HG03135 (cell line): ENCODE results near the gene GREM1.

Experiments
- ATAC-seq: cut with Tn5 transposase; IDR thresholded peaks from one replicate; pipeline ENCODE4 v1.9.1; 2021; ENCODE audit warnings: mild to moderate bottlenecking, moderate library complexity; ENCODE audit not compliant: unreplicated experiment

Gene GREM1

GRCh38 chr15:32717426-32718226 lies at the start of gene GREM1:
GREM1 (plus strand) TSS chr15:32718004; CDS start chr15:32730691, 12,687 bp downstream.
- ATAC-seq, result no peak

- no peak for ATAC-seq
Observed at GRCh38 chr15:32668942-32669341, 48.9 kb upstream of the GREM1 start.

- ATAC-seq, result no peak
Observed at GRCh38 chr15:32669896-32670611, 47.8 kb upstream of the GREM1 start.

- ATAC-seq, result no peak
Observed at GRCh38 chr15:32670623-32671022, 47.2 kb upstream of the GREM1 start.

- ATAC-seq, result no peak
Observed at GRCh38 chr15:32671339-32672325, 46.2 kb upstream of the GREM1 start.

GRCh38 chr15:32674681-32675080 lies 43.1 kb upstream of the GREM1 start:
- no peak for ATAC-seq

GRCh38 chr15:32675466-32675865 lies 42.3 kb upstream of the GREM1 start:
- no peak for ATAC-seq

- no peak for ATAC-seq
Observed at GRCh38 chr15:32676169-32676568, 41.6 kb upstream of the GREM1 start.

GRCh38 chr15:32677238-32677750 lies 40.5 kb upstream of the GREM1 start:
- ATAC-seq, result no peak

GRCh38 chr15:32679298-32679690 lies 38.5 kb upstream of the GREM1 start:
- ATAC-seq, result no peak

GRCh38 chr15:32682569-32682968 lies 35.2 kb upstream of the GREM1 start:
- ATAC-seq, result no peak

GRCh38 chr15:32682977-32683630 lies 34.7 kb upstream of the GREM1 start:
- no peak for ATAC-seq

GRCh38 chr15:32683906-32684584 lies 33.8 kb upstream of the GREM1 start:
- no peak for ATAC-seq

GRCh38 chr15:32685576-32685975 lies 32.2 kb upstream of the GREM1 start:
- ATAC-seq, result no peak

GRCh38 chr15:32687556-32687955 lies 30.2 kb upstream of the GREM1 start:
- no peak for ATAC-seq

- ATAC-seq, result no peak
Observed at GRCh38 chr15:32688151-32688639, 29.6 kb upstream of the GREM1 start.

GRCh38 chr15:32690941-32691688 lies 26.7 kb upstream of the GREM1 start:
- no peak for ATAC-seq

GRCh38 chr15:32691689-32692038 lies 26.1 kb upstream of the GREM1 start:
- ATAC-seq, result no peak

- no peak for ATAC-seq
Observed at GRCh38 chr15:32692286-32692685, 25.5 kb upstream of the GREM1 start.
